NCI-H69 (cell line): ENCODE results near the gene CNNM1.

ENCODE experiments used
- DNase-seq: peaks from one replicate; lab custom pipeline; 2025; lab: John Stamatoyannopoulos, UW

Gene CNNM1

DNA sequence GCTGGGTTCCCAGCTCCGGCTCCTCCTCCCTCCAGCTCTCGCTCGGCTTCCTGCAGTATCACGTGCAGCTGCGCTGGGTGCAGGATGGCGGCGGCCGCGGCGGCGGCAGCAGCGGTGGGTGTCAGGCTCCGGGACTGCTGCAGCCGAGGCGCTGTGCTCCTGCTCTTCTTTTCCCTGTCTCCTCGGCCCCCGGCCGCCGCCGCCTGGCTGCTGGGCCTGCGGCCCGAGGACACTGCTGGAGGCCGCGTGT, at the start of gene CNNM1:
Gene CNNM1, plus strand, starts transcription at position 53 of the 250 bp plus-strand sequence. Its CDS starts 32 bp downstream, at position 85.
- peak; percentile 73 for DNase-seq

DNA sequence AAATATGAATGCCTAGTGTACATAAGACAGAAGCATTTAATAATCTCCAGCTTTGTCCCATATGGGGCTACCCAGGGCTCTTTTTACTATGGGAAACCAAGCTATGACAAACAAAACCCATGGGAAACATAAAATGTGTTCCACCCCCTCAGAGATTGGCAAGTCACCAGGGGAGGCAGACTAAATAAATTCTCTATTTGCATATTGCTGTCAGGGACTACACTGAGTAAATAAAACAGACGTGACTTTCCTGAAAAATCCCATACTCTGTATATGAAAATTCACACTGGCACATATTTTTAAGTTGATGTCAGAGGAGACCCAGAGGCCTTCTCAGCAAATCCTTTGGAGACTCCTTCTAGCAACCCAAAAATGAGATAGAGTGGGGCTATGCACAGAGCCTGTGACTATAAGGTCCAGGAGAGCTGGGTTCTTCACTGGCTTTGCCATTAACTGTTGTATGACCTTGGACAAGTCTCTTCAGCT, 49.5 kb upstream of the CNNM1 start:
- DNase-seq = peak; percentile 63

DNA sequence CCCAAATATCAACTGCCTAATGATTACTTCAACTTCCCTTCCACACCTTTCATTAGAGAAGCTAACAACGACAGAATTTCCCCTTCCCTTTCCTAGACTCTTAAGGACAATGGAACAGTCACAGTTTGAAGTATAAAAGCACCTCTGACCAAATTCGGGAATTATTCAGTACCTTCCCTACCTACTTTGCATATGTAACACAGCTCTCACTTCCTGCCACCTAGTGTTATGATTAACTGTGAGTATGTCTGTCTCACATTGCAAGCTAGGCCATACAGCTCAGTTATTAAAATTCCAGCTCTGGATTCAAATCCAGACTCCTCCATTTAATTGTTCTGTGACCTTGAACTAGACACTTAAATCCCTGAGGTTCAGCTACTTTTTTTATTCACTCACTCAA, 48.7 kb upstream of the CNNM1 start:
- DNase-seq = no peak

DNA sequence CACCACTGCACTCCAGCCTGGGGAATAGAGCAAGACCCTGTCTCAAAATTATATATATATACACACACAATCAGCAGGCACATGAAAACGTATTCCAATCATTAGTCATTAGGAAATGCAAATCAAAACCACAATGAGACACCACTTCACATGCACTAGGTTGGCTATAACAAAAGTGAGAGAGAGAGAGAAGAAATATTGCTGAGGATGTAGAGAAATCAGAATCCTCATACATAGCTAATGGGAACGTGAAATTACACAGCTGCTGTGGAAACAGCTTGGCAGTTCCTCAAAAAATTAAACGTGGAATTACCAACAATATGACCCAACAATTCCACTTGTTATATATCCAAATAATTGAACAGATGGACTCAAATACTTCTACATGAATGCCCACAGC, 43.3 kb upstream of the CNNM1 start:
- no peak for DNase-seq

DNA sequence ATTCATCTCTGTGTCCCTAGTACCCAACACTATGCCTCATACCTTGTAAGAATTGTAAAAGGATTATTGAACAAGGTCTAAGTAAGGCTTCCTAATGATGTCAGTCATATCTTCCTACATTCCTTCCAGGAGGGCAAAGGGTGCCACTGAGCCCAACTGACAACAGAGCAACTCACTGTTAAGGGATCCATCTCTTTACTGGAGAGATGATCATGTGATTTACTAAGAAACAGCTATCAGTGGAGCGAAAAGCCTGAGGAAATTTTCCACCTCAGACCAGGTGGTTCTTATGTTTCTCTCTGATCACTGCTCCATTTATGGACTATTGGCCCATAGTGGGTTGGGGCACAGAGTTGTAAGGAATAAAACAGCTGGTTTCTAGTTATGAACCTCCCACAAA, 38.9 kb upstream of the CNNM1 start:
- no peak for DNase-seq

DNA sequence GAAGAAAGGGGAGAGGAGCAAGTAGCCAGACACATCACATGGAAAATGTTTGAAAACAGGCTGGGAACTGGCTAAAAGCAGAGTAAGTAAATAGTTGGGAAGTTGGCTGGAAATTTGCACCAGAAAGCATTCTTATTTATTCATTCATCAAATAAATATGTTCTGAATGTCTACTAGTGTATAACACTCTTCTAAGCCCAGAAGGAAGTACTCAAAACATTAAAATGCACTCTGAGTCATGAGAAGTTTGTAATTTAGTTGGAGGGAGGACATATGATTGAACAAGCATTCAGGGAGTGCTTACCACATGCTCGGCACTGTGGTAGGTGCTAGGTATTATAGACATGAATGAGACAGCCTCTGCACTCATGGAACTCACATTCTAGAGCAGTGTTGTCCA, 37.0 kb upstream of the CNNM1 start:
- no peak for DNase-seq

DNA sequence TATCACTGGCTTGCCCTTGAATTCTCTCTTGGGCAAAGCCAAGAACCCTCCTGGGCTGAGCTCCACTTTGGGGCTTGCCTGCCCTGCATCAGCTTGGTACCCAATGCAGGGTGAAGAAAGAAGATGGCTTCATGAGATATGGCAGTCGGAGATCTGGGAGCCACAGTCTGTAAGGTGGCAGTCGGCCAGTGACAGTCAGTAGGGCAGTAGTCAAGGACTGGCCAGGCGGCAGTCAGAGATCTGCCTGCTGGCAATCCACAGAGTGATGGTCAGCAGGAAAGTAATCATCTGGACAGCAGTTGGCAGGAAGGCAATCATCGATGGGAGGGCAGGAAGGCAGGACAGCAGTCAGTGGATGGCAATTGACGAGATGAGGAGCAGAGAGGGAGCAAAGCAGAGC, 32.6 kb upstream of the CNNM1 start:
- DNase-seq = no peak

DNA sequence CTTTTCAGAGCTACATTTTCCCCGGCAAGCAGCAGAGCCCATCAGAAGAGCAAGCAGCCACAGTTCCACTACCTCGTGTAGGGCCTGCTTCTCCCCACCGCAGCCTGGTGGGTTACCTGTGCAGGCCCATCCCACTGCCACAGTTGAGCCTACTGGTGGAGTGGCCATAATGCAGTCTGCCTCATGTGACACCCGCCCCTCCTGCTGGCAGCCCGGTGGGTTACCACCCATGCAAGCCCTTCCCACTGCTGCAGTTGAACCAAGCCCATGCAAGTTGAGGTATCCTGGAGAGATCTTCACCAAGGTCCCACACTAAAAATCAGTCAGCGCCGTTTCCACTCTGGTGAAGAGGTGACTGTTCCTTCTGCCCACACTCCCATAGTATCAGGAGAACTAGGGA, 32.1 kb upstream of the CNNM1 start:
- no peak for DNase-seq

DNA sequence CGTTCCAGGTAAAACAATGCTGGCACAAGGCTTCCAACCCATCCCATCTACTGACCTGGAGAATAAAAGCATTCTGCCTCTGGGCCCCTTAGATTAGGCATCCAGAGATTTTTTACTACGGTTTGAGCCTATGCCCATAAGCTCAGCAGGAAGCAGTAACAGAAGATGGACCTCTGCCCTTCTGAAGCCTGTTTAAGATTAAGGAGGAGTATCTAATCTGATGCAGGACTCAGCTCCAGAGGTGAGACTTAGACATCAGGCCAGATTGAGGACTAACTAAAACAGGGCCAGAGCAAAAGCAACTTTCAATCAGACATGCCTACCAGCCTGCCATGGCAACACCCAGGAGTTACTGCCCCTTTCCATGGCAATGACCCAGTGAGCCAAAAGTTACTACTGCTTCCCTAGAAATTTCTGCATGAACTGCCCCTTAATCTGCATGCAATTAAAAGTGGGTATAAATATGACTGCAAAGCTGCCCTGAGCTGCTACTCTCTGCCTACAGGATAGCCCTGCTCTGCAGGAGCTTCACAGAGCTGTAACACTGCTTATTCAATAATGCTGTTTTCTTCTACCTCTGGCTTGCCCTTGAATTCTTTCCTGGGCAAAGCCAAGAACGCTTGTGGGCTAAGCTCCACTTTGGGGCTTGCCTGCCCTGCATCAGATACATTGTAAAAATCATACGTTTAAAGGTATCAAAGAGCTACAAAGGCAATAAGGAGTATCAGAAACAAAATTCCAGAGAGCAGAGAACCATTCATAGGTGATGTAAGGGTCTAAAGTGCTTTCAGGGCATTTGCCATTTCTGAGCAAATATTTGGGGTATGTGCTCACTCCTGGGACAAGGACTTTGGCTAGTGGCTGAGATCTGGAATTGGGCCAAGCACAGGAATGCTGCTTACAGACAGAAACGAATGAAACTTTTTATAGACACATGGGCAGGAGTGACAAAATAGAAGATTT, 25.0 kb upstream of the CNNM1 start:
- no peak for DNase-seq

DNA sequence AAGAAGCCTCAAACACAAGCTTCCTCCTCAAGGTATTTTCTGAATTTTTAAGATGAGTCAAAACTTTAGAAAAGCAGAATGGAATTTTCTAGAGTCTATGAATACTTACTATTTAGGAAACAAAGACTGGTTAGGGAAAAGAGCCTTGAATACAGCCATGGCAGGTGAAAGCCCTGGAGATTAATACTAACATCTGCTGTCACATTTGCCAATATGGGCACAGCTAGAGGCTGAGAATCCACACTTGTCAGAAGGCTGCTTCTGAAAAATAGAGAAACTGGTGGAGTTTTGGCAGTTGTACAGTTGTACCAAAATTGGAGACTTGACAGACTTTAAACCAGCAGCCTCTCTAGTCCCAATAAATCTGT, 24.3 kb upstream of the CNNM1 start:
- no peak for DNase-seq

DNA sequence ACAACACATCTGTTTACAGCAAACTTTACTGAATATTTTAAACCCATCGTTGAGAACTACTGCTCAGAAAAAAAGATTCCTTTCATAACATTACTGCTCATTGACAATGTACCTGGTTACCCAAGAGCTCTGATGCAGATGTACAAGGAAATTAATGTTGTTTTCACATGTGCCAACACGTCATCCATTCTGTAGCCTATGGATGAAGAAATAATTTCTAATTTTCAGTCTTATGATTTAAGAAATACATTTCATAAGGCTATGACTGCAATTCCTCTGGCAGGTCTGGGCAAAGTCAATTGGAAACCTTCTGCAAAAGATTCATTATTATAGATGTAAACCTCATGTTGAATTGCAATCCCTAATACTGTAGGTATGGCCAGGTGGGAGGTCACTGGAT, 16.7 kb upstream of the CNNM1 start:
- no peak for DNase-seq

DNA sequence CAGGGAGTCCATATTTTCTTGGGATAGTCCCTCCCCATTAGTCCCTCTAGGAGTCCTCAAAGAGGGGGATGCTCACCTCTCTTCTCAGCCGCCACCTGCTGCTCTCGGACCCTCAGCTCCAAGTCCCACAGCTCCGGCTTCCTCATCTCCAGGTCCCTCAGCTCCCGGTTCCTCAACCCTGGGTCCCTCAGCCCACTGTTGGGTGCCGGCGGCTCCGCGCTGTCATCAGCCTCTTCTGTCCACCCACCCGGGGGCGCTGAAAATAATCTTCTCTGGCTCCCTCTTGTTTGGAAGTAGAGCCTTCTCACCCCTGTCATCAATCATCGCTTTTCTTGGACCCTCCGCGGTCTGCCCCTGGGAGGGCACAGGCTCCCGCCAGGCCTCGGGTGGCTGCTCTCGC, 13.3 kb upstream of the CNNM1 start:
- DNase-seq = no peak

DNA sequence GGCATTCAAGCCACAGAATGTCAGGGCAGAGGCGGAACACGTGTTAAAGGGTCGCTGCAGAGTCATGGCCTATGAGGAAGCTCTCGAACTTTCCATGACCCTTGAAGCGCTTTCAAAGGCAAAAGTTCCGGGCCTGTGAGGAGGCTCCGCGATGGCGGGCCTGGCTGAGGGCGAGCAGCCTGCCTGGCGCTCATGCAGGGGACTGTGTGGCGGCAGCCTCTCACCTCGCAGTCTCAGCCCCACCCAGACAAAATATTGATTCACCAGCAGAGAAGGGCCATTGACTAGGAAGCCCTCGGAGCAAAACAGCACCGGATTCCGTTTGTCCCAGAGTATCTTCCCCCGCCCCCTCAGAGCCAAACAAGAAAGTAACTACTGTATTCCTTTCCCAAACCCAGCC, 12.8 kb upstream of the CNNM1 start:
- no peak for DNase-seq

DNA sequence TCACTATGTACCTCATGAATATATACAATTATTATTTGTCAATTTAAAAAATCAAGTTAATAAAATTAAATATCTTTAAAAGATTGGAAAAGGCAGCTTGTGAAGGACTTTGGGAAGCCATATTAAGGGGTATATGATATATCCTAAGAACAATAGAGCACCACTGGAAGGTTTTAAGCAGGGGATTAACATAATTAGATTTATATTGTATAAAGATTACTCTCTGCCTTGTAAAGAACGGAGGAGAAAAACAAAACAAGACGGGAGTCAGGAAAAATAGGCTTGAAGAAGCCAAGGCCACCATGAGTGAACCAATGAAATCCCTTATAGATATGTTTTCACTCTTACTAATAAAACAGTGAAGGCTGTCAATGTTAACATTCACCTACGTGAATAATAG, 11.1 kb upstream of the CNNM1 start:
- no peak for DNase-seq

DNA sequence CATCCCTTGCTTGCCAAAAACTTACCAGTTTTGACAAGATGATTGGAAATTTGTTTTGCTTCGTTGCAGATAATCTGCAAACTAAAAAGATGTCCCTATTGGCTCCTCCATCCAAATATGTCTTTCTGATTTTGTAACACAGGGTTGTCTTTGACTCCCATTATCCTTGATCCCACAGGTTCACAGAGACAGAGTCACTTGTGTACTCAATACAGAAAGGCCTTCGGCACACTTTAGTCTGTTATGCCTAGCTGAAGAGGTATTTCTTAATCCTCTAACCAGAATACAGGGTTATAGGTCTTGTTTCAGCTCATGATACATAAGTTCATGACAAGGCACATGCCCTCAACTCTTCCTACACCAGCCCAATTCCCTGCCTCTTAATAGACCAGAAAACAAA, 10.7 kb upstream of the CNNM1 start:
- DNase-seq = no peak

DNA sequence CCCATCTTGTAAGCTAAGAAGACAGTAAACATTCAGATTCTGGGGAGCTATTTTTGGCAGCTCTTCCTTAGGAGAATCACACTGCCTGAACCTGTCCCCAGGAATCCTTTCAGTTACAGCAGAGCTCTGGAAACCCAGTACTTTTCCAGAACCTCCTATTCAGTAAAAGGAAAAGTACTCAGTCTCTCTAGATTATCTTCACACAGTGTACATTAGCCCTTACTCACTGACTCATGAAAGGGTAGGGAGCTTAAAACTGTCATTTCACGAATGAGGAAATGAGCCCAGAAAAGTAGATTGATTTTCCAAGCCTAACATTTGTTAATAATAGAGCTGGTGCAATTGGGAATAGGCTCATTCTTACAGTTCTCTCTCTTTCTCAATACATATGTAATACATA, 3.9 kb upstream of the CNNM1 start:
- no peak for DNase-seq

DNA sequence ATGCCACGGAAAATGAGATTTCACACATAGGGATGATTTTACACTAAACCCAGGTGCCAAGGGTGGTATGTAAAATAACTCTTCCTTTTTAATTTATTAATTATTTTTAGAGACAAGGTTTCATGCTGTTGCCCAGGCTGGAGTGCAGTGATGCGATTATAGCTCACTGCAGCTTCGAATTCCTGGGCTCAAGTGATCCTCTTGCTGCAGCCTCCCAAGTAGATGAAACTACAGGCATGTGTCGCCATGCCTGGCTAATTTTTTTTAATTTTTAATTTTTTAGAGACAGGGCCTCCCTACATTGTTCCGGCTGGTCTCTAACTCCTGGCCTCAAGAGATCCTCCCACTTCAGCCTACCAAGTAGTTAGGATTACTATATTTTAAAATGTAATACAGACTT, 2.3 kb upstream of the CNNM1 start:
- no peak for DNase-seq

DNA sequence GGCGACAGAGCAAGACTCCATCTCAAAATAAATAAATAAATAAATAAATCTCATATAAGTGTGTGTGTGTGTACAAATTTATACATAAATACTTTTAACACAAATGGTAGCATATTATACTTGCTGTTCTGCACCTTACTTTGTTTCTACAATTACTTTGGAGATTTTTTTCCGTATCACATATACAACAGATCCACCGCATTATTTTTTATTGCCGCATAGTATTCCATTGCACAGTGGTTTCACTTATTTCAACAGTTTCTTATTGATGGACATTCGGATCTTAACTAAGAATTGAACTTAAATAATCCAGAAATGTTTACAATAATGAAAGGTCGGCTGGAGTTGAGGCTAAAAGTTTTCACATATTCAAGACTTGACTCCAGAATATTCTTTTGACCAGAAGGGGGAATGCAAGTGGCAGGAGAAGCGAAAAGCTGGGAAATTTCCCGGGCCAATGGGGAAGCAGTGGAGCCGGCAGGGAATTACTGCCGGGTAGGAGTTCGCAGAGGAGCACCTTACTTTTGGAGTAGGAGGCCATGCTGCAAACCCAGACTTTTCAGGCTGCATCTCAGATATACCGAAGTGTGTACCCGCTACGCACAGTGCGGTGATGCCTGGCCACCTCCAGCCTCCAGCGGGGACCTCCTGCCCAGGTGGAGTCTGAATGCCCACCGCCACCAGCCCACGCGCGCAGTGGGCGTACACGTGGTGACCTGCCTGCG, 415 bp upstream of the CNNM1 start:
- DNase-seq = peak; percentile 51

DNA sequence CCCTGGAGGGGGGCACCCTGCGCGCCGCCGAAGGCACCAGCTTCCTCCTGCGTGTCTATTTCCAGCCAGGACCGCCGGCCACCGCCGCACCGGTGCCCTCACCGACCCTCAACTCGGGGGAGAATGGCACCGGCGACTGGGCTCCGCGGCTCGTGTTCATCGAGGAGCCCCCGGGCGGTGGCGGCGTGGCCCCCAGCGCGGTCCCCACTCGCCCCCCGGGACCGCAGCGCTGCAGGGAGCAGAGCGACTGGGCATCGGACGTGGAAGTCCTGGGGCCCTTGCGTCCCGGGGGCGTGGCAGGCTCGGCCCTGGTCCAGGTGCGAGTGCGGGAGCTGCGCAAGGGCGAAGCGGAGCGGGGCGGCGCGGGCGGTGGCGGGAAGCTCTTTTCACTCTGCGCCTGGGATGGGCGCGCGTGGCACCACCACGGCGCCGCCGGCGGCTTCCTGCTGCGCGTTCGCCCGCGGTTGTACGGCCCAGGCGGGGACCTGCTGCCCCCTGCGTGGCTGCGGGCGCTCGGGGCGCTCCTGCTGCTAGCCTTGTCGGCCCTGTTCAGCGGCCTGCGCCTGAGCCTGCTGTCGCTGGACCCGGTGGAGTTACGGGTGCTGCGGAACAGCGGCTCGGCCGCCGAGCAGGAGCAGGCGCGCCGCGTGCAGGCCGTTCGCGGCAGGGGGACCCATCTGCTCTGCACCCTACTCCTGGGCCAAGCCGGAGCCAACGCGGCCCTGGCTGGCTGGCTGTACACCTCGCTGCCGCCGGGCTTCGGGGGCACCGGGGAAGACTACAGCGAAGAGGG, 594 bp downstream of the CNNM1 start:
- peak; percentile 61 for DNase-seq

DNA sequence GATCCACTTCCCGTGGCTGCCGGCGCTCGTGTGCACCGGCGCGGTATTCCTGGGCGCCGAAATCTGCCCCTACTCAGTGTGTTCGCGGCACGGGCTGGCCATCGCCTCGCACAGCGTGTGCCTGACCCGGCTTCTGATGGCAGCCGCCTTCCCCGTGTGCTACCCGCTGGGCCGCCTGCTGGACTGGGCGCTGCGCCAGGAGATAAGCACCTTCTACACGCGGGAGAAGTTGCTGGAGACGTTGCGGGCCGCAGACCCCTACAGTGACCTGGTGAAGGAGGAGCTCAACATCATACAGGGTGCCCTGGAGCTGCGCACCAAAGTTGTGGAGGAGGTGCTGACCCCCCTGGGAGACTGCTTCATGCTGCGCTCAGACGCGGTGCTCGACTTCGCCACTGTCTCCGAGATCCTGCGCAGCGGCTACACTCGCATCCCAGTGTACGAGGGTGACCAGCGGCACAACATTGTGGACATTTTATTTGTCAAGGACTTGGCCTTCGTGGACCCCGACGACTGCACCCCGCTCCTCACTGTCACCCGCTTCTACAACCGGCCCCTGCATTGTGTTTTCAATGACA, 1.3 kb downstream of the CNNM1 start:
- peak; percentile 52 for DNase-seq

DNA sequence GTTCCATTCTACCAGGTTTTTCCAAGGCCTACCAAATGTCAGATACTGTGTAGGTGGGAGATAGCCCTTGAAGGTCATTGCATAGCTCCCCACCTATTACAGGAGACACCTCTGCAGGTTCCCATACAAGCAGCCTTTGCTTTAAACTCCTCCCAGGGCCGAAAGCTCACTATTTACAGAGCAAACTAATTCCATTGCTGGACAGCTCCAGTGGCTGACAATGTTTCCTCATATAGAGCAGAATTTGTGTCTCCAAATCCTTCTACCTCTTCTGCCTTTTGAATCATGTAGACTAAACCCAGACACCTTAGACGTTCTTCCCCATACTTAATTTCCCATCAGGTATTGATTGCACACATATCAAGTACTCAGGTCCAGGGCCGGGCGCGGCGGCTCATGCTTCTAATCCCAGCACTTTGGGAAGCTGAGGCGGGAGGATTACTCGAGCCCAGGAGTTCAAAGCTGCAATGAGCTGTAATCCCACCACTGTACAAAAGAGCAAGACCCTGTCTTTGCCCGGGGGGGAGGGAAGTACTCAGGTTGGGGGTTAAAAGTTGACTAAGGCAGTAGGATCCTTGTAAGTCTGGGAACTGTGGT, 2.1 kb downstream of the CNNM1 start:
- peak; percentile 8 for DNase-seq

DNA sequence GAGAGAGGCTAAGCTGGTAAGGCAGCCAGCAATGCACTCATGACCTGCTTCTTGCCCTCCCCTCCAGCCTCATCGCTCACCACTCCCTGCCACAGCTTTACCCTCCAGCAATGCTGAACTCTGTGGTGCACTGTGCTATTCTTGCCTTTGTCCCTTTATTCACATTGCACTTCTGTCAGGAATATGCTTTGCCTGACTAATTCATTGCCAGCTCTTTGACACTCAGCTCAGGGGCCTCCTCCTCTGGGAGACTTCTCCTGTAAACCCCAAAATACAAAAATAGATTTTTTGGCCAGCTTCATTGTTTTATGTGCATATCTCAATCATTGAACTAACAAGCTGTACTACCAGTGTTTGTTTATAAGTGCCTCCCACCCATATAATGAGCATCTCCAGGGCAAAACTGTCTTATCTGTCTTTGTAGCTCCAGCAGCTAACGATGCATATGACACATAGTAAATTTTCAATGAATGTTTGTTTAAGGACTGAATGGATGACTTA, 8.2 kb downstream of the CNNM1 start:
- DNase-seq = peak; percentile 79
